Activated CD4-positive, alpha-beta T cell treated with anti-CD3 and anti-CD28 coated beads, Interleukin-2, amount 50 U/mL, for 1 hour (primary cell): ENCODE data around the gene DPP3.
A peak's percentile ranks its signal among the peaks of the same experiment; 100 is the strongest.

ENCODE experiments used
- DNase-seq: peaks from one replicate; pipeline ENCODE4 v3.0.0-alpha.2; 2020

The DPP3 gene

DNA sequence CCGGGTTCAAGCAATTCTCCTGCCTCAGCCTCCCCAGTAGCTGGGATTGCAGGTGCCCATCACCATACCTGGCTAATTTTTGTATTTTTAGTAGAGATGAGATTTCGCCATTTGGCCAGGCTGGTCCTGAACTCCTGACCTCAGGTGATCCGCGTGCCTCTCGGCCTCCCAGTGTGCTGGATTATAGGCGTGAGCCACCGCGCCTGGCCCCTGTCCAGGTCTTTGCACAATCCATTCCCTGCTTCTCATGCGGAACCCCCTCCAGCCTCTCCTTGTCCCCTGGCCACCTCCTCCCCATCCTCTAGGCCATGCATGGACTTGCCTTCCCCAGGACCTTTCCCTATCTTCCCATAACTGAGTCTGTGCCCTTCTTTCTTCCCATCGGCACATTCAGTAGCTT is 8.7 kb downstream of the DPP3 start:
- DNase-seq: no peak

DNA sequence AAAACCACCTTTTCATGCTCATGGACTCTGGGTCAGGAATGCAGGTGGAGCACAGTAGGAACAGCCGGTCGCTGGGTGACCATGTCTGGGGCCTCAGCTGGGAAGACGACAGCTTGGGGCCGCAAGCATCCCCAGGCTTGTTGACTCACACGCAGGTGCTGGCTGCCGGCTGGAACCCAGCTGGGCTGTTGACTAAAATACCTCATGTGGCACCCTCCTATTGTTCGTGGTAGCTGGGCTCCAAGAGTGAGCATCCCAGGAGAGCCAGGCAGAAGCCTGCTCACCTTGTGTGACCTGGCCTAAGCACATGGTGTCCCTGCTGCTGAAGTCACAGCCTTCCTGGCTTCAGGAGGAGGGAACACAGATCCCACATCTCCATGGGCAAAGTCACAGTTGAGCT is 9.4 kb downstream of the DPP3 start:
- DNase-seq: no peak

DNA sequence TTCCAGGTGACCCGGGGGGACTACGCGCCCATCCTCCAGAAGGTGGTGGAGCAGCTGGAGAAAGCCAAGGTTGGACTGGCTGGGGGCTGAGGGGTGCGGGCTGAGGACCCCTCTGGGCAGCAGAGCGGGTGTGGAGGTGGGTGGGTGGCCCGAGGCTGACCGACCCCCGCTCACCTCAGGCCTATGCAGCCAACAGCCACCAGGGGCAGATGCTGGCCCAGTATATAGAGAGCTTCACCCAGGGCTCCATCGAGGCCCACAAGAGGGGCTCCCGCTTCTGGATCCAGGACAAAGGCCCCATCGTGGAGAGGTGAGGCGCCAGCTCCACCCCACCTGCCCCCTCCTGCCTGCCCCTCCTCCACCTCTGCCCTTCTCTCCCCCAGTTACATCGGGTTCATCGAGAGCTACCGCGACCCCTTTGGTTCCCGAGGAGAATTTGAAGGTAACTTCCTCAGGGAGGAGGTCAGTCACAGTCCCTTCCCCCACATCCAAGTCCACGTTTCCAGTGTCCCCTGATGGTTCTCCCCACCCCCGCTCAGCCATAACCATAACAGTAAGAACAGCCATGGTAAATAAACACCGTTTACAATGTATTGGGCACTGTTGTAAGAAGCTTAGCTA is 11.2 kb downstream of the DPP3 start:
- no peak for DNase-seq

DNA sequence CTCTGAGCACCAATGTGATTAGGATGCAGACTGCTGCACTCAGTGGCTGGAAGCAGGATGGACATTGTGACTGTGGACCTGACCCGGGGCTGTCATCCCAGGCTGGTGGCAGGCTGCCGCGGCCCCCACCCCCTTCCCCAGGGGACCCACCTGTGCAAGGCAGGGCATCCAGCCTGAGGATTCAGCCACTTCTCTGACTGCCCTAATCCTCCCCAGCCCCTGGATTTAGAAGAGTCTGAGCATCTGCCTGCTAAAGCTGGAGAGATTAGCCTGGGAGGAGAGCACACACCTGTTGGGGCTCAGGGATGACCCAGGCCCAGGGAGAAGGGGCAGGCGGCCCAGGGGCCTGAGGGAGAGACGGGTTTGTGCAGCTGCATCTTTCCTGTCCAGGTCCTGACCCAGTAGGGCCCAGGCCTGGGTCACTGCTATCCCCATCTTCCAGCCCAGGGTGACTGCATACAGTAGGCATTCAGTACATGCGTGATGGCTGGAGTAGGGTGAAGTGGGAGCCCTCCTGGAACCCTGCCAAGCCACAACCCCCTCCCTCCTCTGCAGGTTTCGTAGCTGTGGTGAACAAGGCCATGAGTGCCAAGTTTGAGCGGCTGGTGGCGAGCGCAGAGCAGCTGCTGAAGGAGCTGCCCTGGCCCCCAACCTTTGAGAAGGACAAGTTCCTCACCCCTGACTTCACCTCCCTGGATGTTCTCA is 12.1 kb downstream of the DPP3 start:
- DNase-seq: no peak

DNA sequence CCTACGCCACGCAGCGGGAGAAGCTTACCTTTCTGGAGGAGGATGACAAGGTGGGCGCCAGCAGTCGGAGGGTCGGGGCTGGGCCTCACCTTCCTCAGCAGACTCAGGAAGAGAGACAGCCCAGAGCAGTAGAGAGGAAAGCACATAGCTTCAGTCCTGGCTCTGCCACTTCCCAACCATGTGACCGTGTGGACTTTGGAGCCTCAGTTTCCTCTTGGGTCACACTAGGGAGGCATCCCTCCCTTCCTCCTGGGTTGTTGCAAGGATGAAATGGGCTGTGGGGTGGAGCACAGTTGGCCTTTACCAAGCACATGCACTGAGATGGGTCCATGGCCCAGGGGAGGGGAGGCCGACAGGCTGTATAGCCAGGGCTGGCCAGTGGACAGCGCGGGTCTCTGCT is 12.9 kb downstream of the DPP3 start:
- DNase-seq: no peak

DNA sequence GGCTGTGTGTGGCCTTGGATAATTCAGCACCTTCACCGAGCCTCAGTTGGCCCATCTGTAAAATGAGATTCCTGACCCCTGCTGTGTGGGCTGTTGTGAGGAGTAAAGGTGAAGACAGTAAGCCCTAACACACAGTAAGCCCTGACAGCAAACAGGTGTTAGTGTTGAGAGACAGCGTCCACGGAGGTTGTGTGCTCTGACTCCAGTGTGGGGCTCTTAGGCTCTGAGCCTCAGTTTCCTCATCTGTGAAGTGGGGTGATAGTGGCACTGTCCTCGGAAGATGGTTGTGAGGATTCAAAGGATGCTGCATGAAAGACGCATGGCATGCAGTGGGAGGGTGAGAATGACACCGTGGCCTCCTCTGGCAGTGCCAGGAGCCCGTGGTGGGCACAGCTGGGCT is 14.2 kb downstream of the DPP3 start:
- DNase-seq: no peak

DNA sequence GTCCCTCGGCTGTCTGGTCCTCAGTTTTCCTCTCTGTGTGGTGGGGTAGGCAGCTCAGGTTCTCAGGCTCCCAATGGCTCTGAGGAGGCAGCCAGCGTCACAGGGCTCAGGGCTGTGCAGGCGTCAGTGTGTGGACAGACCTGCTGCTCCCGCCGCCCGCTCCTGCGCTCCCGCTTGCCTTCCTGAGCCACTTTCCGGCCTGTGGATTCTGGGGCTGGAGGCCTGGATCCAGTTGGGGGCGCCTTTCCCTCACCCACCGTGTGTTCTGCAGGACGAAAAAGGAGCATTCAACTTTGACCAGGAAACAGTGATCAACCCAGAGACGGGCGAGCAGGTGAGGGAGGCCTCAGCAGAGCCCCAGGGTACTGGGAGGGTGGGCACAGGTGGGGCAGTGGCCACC is 14.7 kb downstream of the DPP3 start:
- DNase-seq: no peak

DNA sequence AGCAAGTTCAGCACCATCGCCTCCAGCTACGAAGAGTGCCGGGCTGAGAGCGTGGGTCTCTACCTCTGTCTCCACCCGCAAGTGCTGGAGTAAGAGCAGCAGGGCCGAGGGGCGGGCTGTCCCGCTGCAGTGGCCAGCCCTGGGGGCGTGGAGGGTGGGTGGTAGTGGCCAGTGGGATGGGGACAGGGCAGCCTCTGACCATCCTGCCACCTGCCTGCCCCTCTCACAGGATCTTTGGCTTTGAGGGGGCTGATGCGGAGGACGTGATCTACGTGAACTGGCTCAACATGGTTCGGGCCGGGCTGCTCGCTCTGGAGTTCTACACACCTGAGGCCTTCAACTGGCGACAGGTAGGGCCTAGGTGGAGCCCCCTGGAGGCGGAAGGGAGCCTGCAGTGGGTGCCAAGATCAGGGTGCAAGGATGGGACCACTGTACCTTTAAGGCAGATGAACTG is 15.2 kb downstream of the DPP3 start:
- no peak for DNase-seq

DNA sequence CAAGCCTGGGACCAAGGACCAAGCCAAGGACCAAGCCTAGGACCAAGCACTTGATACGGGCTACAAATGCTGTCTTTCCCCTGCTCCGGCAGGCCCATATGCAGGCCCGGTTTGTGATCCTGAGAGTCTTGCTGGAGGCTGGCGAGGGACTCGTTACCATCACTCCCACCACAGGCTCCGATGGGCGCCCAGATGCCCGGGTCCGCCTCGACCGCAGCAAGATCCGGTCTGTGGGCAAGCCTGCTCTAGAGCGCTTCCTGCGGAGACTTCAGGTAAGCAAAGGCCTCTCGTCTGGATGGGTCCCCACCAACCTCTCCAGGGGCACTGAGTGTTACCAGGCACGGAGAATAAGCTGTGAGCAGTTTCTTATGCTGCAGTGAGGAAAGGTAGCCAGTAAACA is 17.0 kb downstream of the DPP3 start:
- no peak for DNase-seq

DNA sequence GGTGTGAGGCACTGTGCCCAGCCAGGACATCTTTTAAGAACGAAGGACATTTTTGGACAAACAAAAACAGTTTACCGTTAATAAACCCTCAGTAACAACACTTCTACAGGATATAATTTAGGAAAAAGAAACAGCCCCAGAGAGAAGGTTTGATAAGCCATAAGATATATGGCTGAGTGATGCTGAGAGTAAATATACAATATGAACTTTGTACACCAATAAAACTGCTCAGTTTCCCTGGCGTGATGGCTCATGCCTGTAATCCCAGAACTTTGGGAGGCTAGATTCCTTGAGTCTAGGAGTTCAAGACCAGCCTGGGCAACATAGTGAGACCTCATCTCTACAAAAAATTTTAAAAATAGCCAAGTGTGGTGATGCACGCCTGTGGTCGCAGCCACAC is 18.3 kb downstream of the DPP3 start:
- no peak for DNase-seq

DNA sequence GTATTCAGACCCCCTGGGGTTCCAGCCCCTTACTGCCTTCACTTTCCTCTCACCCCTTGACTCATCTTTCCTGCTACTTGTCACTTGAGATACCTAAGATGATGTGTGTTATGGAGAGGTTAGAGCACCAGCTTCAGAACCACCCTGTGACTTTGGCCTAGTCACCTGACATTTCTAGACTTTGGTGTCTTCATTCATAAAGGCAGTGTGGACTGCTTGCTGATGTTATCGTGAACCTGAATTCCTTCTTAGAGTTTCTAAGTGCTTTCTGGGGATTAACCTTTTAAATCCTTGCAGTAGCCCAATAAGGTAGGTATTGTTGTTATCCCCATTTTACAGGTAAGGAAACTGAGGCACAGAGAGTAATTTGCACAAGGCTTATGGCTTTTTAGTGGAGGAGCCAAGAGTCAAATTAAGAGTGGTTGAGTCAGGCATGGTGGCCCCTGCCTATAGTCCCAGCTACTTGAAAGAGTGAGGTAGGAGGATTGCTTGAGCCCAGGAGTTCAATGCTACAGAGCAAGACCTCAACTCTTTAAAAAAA is 25.1 kb downstream of the DPP3 start:
- no peak for DNase-seq

DNA sequence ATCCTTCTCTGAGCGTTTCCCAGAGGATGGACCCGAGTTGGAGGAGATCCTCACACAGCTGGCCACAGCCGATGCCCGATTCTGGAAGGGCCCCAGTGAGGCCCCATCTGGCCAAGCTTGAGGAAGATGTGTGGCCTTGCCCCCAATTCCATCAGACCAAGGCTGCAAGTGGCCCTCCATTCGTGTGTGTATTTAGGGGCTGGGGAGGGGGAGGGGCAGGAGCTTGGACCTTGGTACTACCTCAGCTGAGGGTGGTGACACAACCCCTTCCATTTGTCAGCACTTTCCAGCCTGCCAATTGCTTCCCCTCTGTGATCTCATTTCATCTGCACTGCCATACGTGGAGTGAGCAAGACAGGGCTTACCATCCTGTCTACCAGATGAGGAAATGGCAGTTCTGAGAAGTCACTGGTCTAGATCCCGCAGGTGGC is 28.9 kb downstream of the DPP3 start:
- DNase-seq: no peak

DNA sequence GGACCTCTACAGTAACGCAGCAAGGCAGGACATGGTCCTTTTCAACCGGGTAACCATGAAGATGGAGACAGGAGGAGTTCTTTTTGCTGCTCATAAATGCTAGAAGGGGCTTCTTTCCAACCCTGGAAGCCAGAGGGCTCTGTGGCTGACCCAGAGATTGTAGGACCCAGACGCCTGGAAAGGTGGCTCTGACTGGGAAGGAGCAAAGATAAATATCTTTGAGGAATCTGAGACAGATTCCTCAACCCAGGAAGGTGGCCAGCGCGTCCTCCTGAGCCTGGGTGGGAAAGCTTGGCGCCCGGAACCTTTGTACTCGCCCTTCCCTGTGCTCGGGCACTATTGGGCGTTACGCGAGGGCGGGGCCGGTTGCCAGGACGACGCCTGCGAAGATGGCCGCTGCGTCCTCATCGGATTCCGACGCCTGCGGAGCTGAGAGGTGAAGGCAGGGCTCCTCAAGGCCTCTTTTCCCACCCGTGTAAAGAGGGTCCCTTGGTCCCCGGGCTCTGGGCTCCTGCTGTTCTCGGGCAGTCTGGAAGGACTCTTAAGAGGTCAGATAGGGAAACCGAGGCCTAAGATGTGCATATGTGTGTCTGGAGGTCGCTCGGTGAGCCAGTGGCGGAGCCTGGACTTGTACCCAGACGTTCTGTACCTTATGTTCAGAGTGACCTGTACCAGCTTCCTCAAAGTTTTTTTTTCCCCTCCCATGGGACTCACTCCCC is 30.2 kb downstream of the DPP3 start, which contains the start of gene BBS1:
Gene BBS1 (plus strand): TSS at position 365 of the 719 bp plus-strand sequence. CDS start 25 bp downstream, at position 390.
- DNase-seq: peak; percentile 83

DNA sequence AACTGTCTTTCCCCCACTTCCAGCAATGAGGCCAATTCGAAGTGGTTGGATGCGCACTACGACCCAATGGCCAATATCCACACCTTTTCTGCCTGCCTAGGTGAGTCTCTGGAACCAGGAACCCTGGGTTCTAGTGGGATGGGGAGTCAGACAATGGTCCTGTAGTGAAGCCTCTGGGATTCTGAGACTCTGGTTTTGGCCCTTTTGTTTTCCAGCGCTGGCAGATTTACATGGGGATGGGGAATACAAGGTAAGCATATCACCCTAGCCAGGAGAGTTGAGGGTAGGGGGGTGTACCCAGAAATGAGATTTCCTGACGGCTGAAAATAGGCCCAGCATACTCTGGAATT is 30.7 kb downstream of the DPP3 start:
- DNase-seq: no peak

DNA sequence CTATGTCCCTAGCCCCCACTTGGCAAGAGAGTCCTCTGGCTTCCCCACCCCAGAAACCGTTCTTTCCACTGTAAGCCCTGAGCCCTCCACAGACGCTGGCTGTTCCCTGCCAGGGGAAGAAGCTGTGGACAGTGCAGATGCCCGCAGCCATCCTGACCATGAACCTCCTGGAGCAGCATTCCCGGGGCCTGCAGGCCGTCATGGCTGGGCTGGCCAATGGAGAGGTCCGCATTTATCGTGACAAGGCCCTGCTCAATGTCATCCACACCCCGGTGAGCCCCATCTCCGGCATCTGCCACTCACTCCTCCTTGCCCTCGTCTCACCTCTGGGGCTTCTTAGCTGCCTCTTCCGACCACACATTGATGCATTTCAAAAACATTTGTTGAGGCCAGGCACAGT is 43.4 kb downstream of the DPP3 start:
- no peak for DNase-seq

DNA sequence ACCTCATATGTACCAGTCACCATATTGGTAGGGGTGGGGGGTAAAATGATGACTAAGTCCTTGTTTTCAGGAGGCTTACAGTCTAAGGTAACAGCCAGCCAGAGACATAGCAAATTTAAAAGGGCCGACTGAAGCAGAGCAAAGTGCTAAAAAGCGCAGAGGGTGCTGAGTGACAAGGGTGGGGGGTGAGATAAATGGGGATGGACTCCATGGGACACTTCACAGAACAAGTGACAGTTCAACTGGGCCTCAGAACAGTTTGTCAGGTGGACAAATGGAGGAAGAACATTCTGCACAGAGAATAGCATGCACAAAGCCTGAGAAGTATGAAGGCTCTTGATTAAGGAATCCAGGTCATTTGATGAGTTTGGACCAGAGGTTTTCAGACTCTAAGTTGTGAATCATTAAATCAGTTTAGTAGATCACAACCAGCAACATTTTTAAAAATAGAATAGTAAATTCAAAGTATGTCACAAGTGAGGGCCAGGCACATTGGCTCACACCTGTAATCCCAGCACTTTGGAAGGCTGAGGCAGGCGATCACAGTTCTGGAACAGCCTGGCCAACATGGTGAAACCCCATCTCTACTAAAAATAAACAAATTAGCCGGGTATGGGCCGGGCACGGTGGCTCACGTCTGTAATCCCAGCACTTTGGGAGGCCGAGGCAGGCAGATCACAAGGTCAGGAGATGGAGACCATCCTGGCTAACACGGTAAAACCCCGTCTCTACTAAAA is 44.2 kb downstream of the DPP3 start:
- DNase-seq: no peak

DNA sequence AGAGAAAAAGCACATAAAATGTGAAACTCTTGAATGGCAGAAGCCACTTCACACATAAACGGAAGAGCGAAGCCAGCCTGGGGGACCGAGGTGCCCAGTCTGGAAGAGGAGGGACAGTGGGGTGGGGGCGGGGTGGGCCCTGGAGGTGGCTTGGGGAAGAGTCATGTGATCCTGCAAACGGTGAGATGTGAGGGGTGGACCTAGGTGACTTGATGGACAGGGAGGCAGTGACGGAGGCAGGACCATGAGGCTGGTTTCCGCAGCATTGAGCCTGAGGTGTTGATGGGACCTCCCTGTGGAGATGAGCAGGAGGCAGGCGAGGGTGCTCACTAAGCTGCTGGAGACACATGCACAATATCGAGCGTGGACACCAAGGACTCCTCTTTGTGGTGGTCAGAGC is 48.8 kb downstream of the DPP3 start:
- DNase-seq: no peak

DNA sequence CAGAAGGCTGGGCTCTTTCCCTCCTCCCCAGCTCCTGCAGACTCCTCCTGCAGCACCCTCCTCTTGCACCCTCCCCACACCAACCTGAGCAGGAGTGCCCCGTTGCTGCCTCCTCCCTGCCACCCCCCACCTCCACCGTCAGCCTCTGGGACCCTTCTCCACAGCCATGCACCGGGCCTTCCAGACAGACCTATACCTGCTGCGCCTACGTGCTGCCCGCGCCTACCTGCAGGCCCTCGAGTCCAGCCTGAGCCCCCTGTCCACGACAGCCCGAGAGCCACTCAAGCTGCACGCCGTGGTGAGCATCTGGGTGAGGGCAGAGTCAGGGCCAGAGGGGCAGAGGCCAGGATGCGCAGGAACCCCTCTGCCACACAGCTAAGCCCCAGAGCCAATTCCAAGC is 49.4 kb downstream of the DPP3 start:
- DNase-seq: no peak

DNA sequence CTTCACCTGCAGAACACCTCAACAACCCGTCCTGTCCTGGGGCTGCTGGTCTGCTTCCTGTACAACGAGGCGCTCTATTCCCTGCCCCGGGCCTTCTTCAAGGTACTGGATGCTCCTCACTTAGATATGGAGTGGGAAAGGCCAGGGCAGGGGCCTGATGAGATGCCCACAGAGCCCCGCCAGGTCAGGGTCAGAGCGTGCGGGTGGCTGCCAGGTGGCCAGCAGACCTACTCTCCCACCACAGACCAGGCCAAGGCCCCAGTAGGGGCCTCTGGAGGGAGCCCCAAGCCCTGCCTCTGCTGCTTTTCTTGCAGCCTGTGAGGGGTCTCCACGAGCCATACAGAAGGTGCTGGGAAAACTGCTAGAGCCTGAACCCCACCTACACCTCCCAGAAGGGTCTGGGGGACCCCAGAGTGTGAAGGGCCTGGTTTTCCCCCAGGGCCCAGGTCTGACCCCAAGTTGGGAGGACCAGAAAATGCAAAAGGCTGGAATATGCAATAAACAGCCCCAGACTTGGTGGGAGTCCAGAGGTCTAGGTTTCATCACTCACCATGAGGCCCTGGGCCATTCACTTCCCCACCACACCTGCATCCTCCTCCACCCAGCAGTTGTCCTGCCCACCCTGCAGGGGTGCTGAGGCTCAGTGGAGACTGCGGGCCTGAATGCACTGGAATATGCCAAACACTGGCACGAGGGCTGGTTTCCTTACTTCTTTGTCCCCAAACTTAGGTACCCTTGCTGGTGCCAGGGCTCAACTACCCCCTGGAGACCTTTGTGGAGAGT is 50.9 kb downstream of the DPP3 start:
- no peak for DNase-seq

DNA sequence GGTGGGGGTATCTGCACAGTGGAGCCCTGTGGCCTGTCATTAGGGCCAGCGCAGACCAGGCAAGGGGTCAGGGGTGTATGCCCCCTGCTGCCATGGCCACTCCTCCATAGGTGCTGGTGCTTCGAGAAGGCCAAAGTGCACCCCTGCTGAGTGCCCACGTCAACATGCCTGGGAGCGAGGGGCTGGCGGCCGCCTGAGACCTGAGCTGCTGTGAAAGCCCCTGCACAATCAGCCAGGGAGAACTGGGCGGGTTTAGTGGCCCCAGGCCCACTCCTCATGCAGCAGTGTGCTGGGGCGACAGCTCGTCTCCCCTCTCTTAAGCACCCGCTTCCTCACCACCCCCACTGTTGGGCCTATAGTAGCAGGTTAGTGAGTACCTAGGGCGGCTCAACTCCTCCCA is 51.6 kb downstream of the DPP3 start:
- no peak for DNase-seq

DNA sequence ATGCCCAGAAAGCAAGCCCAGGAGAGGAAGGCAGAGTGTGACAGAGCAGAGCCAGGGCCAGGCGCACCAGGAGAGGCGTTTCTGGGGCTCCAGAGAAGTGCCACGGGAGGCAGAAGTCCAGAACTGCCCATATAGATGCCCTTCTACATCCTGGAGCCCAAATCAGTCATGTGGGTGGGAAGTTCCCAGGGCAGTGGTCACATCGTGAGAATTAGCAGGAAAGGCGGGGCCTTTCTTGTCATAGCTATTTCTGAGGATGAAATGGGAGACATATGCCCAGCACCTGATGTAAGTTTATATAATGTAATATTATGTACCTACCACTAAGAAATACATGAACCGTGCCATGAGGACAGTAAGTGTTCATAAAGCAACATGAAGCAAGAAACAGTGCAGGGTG is 52.5 kb downstream of the DPP3 start:
- DNase-seq: no peak

DNA sequence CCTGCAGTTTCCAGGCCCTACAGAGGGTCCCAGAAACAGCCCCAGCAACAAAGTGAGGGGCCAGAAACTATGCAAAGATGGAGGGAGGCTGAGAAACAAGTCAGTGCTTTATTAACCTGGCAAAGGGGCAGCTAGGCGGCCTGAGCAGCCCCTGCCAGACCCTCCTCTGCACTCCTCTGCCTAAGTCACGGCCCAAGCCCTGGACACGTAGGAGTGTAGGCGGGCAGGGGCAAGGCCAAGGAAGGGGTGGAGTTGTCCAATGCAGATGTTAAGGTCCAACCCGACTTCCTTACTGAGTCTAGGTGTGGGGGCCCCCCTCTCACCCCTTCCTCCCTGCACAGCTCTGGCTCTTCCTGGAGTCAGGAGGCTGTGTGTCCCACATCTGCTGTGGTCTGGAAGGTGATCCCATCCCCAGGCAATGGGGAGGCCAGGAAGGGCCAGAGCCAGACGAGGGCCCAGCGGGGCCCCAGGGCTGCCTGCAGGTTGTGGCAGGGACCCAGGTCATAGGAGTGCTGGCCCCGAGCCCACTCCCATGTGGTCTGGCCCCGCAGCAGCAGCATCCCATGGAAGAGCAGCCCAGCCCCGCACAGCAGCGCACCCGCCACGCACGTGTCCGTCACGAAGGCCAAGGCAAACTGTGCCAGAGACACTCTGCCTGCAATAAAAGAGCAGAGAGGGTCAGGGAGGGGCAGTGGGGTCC is 59.1 kb downstream of the DPP3 start:
- DNase-seq: no peak
